ENCODE data around the gene INHBB.

DNA sequence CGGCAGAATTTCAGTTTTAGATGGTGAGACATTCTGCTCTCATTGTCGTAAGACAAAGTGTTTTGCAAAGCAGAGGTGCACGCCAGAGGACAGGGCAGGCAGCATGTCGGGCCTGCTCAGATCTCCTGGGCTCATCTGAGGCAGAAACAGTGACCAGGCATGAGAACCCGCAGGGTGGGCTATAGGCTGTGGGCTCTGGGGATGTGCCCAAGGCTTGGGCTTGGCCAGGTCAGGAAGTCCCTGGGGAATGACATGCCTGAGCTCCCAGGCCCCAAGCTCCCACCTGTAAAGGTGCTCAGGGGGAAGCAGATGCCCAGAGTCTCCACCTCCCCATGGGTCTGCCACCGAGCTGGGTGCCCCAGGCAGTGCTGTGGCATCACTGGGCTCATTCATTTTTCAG is 35.3 kb downstream of the INHBB start:
- TF ChIP-seq, protein P1, sequence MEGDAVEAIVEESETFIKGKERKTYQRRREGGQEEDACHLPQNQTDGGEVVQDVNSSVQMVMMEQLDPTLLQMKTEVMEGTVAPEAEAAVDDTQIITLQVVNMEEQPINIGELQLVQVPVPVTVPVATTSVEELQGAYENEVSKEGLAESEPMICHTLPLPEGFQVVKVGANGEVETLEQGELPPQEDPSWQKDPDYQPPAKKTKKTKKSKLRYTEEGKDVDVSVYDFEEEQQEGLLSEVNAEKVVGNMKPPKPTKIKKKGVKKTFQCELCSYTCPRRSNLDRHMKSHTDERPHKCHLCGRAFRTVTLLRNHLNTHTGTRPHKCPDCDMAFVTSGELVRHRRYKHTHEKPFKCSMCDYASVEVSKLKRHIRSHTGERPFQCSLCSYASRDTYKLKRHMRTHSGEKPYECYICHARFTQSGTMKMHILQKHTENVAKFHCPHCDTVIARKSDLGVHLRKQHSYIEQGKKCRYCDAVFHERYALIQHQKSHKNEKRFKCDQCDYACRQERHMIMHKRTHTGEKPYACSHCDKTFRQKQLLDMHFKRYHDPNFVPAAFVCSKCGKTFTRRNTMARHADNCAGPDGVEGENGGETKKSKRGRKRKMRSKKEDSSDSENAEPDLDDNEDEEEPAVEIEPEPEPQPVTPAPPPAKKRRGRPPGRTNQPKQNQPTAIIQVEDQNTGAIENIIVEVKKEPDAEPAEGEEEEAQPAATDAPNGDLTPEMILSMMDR (IDR thresholded peaks at IDR 0.05) = no peak
- no peak for TF ChIP-seq POLR2AphosphoS5 (IDR thresholded peaks at IDR 0.05)
- TF ChIP-seq EP300 (IDR thresholded peaks at IDR 0.05) = no peak
